ENCODE results near the gene SH3RF3. TPM values are rescaled to one million over a fixed set of nuclear protein-coding genes. Genes with fewer than 3 reads are reported as not detected.
A peak's percentile ranks its signal among the peaks of the same experiment; 100 is the strongest.

SH3RF3 gene
- total RNA-seq, 2 donors from 2014 or later: 1.4 to 17.0 TPM

GRCh38 chr2:109089602-109090300 lies 39.3 kb upstream of the SH3RF3 start:
- 85% methylated on average over 4 of the region's 4 CpGs for WGBS
- Histone ChIP-seq H3K36me3 (no peaks in the 10 kb centered on the region), H3K9me3 (no peaks in the 10 kb centered on the region), H3K27ac (no peak overlapping the region), H3K4me3 (no peak overlapping the region), H3K27me3 (replicated peaks; ENCODE audit: insufficient read depth) (no peaks in the 10 kb centered on the region), H3K4me1 (replicated peaks) (no peaks in the 10 kb centered on the region)
- intact Hi-C loops (cut with DNase I): no loop called here
- TF ChIP-seq POLR2A (IDR thresholded peaks at IDR 0.05) (no peak), POLR2AphosphoS5 (IDR thresholded peaks at IDR 0.05) (no peak)
- no peak for DNase-seq (ENCODE audit: low spot score)

- H3K4me1 ChIP-seq (replicated peaks): no peaks in the 10 kb centered on the region
- H3K27me3 ChIP-seq (replicated peaks; ENCODE audit: insufficient read depth): no peaks in the 10 kb centered on the region
- H3K27ac ChIP-seq: no peak overlapping the region
- intact Hi-C loops (cut with DNase I): no loop called here
- TF ChIP-seq POLR2AphosphoS5 (IDR thresholded peaks at IDR 0.05) (no peak), CTCF (IDR thresholded peaks at IDR 0.05) (no peak), POLR2A (IDR thresholded peaks at IDR 0.05) (no peak)
- H3K4me3 ChIP-seq: no peak overlapping the region
- 91% methylated on average over 4 of the region's 4 CpGs for WGBS
- DNase-seq (ENCODE audit: low spot score): no peak
- H3K36me3 ChIP-seq: no peaks in the 10 kb centered on the region
- H3K9me3 ChIP-seq: no peaks in the 10 kb centered on the region
Observed at GRCh38 chr2:109091526-109091925, 37.5 kb upstream of the SH3RF3 start.

GRCh38 chr2:109094144-109094543 lies 34.9 kb upstream of the SH3RF3 start:
- 97% methylated on average over 3 of the region's 3 CpGs for WGBS
- DNase-seq (ENCODE audit: low spot score): no peak
- H3K4me1 ChIP-seq (replicated peaks): no peaks in the 10 kb centered on the region
- H3K27ac ChIP-seq: no peak overlapping the region
- no peak for TF ChIP-seq POLR2AphosphoS5 (IDR thresholded peaks at IDR 0.05)
- no peak for TF ChIP-seq CTCF (IDR thresholded peaks at IDR 0.05)
- no peak for TF ChIP-seq POLR2A (IDR thresholded peaks at IDR 0.05)
- H3K36me3 ChIP-seq: no peaks in the 10 kb centered on the region
- intact Hi-C loops (cut with DNase I): no loop called here
- no peak overlapping the region for H3K4me3 ChIP-seq
- no peaks in the 10 kb centered on the region for H3K9me3 ChIP-seq
- no peaks in the 10 kb centered on the region for H3K27me3 ChIP-seq (replicated peaks; ENCODE audit: insufficient read depth)

GRCh38 chr2:109098251-109098920 lies 30.6 kb upstream of the SH3RF3 start:
- peak; percentile 3 for DNase-seq (ENCODE audit: low spot score)
- no peaks in the 10 kb centered on the region for H3K27me3 ChIP-seq (replicated peaks; ENCODE audit: insufficient read depth)
- no peaks in the 10 kb centered on the region for H3K36me3 ChIP-seq
- H3K4me3 ChIP-seq: no peak overlapping the region
- intact Hi-C loops (cut with DNase I): no loop called here
- H3K4me1 ChIP-seq (replicated peaks): no peaks in the 10 kb centered on the region
- 49% methylated on average over 3 of the region's 3 CpGs for WGBS
- TF ChIP-seq POLR2AphosphoS5 (IDR thresholded peaks at IDR 0.05): no peak
- no peak for TF ChIP-seq CTCF (IDR thresholded peaks at IDR 0.05)
- TF ChIP-seq POLR2A (IDR thresholded peaks at IDR 0.05): no peak
- H3K9me3 ChIP-seq: no peaks in the 10 kb centered on the region
- H3K27ac ChIP-seq: no peak overlapping the region

- H3K9me3 ChIP-seq: no peaks in the 10 kb centered on the region
- DNase-seq (ENCODE audit: low spot score): peak; percentile 1
- H3K4me3 ChIP-seq: no peak overlapping the region
- intact Hi-C loops (cut with DNase I): no loop called here
- no peaks in the 10 kb centered on the region for H3K36me3 ChIP-seq
- no peaks in the 10 kb centered on the region for H3K4me1 ChIP-seq (replicated peaks)
- WGBS: 61% methylated on average over 7 of the region's 7 CpGs
- no peak overlapping the region for H3K27ac ChIP-seq
- H3K27me3 ChIP-seq (replicated peaks; ENCODE audit: insufficient read depth): no peaks in the 10 kb centered on the region
- TF ChIP-seq POLR2A (IDR thresholded peaks at IDR 0.05): no peak
- TF ChIP-seq CTCF (IDR thresholded peaks at IDR 0.05): no peak
- no peak for TF ChIP-seq POLR2AphosphoS5 (IDR thresholded peaks at IDR 0.05)
Observed at GRCh38 chr2:109098921-109099273, 30.1 kb upstream of the SH3RF3 start.
